SIG-M5 treated with dmso at 0.1 percent for 504 hours (cell line): ENCODE measurements around the gene TMEFF1.
A peak's percentile ranks its signal among the peaks of the same experiment; 100 is the strongest.

ENCODE experiments used
- DNase-seq: peaks from one replicate; lab custom pipeline; 2025; ENCODE audit not compliant: unreplicated experiment; lab: John Stamatoyannopoulos, UW

TMEFF1 gene

GRCh38 chr9:100447041-100447440 lies 25.9 kb upstream of the TMEFF1 start:
- DNase-seq = no peak

DNA sequence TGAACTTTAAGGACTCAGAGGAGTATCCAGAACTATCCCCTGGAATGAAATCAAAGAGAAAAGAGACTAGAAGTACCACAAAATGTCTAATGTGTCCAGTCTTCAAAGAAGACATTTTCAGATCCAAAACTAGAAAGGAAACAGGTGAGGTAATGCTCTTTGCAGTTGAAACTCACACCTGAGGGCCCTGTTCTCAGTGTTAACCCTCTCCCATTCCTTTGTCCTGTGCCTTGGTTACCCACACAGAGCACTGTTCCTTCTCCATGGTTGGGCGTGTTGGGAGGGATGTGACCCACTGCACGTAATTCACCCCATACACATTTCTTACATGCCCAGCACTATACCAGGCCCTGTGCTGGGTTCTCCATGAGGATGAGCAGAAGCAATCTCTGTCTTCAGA lies 24.7 kb upstream of the TMEFF1 start:
- DNase-seq = no peak

GRCh38 chr9:100449420-100449819 lies 23.5 kb upstream of the TMEFF1 start:
- DNase-seq = no peak

DNA sequence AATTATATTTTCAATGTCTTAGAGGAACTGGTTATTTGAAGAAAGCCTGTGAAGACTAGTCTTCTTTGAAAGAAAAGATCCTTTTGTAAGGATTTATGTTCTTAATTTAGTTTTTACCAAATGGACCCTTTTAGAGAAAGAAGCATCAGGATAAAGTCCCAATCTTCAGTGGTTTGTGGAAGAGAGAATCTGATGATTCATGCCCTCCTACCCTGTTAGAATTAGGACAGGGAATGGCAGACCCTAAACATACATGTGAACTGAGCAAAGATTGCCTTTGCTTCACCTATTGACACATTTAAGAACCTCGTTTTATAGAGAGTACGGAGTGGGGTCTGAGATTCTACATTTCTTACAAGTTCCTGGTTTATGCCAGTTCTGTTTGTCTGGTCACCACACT lies 20.1 kb upstream of the TMEFF1 start:
- DNase-seq = no peak

DNA sequence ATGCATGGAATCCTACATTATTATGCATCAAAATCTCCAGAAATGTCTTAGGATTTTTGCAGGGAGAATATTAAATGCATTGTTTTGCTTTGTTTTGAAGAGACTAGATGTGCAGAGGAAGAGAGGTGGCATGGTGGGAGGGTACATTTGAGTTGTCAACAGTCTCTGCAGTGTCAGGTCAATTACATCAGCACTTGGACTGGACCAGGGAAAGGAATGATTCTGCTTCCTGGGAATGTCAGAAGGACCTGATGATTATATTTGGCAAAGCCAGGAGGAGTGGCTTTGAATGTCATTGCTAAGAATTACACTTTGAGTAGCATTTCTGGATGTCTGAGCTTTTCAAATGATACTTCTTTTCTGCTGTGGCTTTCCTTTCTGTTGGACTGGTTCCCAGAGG lies 17.5 kb upstream of the TMEFF1 start:
- no peak for DNase-seq

- no peak for DNase-seq
Observed at GRCh38 chr9:100457517-100457916, 15.4 kb upstream of the TMEFF1 start.

DNA sequence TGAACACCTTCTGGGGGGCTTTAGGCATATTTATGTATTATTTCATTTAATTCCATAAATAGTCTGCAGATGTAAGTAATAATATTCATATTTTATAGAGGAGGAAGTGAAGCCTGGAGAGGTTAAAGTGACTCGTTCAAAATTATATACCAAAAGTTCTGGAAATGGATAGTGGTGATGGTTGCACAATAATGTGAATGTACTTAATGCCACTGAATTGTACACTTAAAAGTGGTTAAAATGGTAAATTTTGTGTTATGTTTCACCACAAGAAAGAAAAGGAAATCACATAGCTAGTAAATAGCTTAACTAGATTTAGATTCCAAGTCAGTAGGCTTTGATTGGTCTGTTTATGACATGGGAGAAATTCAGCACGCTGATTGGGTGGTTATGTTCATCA lies 13.0 kb upstream of the TMEFF1 start:
- DNase-seq = no peak

- DNase-seq = no peak
Observed at GRCh38 chr9:100465274-100465673, 7.7 kb upstream of the TMEFF1 start.

DNA sequence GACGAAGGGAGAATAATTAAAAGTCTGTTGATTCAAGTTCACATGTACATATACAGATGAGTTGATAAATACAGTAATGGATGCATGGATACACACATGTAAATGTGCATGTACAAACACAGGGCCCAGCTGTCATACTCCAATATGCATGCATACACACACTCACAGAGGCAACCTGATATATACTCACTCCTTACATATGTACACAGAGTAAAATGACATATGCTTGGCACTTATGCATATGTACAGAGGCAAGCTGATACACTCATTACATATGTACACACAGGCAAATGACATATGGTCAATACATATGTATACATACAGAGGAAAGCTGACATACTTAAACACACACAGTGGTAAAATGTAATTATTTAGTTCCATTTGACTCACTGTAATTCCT lies 7.2 kb upstream of the TMEFF1 start:
- no peak for DNase-seq

- no peak for DNase-seq
Observed at GRCh38 chr9:100466171-100466828, 6.6 kb upstream of the TMEFF1 start.

DNA sequence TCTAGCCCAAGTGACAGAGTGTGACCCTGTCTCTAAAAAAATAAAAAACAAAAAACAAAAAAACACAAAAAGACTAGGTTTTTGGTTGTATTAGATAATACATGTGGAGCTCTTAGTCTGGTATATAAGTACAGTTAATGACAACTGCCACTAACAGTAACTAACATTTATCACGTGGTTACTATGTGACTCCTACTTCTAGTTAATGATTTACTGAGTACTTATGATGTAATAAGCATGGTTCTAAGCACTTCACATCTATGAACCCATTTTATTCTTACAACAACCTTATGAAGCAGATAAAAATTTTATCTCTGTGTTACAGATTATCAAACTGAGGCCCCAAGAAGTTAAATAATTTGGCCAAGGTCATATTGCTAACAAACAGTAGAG lies 6.1 kb upstream of the TMEFF1 start:
- DNase-seq = no peak

DNA sequence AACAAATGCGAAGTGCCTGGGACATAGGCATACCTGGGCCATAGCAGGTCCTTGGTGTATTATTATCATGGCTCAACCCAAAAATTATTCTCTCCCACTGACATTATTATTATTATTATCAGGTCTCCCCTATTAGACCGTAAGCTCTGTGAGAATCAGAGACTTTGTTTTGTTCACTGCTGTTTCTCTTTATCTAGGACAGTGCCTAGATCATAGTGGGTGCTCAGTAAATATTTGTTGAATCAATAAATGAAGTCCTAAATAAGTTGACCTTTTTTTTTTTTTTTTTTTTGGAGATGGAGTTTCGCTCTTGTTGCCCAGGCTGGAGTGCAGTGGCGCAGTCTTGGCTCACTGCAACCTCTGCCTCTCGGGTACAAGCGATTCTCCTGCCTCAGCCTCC lies 4.9 kb upstream of the TMEFF1 start:
- DNase-seq = no peak

DNA sequence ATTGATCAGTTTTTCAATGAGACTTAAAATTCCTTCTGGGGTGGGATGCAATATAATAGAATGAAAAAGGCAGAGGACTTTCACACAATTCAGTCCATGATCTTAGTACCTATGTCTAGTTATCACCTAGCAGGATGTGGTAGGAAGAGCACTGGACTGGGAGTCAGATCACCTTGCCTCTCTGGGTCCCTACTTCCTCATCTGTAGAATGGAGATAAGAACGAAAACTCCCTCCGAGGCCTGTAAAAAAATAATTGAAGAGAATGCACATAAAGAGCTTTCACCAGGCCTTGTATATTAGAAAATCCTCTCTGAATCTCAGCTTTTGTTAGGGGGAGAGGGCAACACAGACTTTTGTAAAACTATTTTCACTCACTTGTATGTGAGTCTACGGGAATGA lies 681 bp upstream of the TMEFF1 start:
- no peak for DNase-seq

DNA sequence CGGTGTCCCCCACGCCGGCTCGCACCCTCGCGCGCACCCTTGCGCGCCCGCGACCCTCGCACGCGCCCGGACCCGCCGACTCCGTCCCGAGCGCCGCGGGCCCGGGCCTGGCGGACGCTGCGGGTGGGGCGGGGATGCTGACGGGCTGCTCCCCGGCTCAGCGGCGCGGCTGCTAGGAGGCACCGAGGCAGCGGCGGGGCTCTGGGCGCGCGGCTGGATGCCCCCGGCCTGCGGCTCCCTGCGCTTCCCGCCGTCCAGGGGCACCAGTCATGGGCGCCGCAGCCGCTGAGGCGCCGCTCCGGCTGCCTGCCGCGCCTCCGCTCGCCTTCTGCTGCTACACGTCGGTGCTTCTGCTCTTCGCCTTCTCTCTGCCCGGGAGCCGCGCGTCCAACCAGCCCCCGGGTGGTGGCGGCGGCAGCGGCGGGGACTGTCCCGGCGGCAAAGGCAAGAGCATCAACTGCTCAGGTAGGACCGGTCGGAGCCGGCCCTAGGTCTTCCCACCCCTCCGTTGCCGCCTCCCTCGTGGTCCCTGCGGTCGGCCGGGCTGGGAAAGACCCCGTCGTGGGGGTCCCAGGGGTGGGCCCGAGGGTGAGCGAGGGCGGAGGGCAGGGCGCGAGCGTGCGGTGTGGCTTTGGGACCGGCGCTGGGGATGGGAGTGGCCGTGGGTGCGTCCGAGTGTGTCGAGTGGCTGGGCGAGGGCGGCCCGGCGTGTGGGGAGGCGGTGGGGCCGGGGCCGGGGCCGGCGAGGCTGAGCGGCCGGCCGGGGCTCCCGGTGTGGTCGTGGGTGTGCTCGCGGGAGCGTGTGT lies 530 bp downstream of the TMEFF1 start:
- DNase-seq = peak; percentile 20

- no peak for DNase-seq
Observed at GRCh38 chr9:100474082-100474923, 1.4 kb downstream of the TMEFF1 start.

DNA sequence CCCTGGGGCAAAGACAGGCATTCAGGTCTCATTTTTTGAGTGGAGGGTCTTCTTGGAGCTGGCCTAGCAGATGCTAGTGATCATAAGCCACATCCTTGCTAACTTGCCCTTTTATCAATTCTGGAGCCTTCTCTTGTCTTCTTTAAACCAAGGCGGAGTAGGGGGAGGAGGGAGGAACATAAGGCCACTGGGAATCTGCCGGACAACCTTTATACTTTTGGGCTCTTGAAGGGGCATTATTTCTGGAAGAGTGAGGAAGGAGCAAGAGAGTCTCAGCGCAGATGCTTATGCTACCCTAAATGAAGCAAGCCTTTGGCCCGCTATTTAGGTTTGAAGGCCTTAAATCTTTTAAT lies 2.0 kb downstream of the TMEFF1 start:
- DNase-seq = no peak

- DNase-seq = no peak
Observed at GRCh38 chr9:100477241-100477640, 4.3 kb downstream of the TMEFF1 start.

GRCh38 chr9:100478192-100478591 lies 5.2 kb downstream of the TMEFF1 start:
- DNase-seq = no peak

DNA sequence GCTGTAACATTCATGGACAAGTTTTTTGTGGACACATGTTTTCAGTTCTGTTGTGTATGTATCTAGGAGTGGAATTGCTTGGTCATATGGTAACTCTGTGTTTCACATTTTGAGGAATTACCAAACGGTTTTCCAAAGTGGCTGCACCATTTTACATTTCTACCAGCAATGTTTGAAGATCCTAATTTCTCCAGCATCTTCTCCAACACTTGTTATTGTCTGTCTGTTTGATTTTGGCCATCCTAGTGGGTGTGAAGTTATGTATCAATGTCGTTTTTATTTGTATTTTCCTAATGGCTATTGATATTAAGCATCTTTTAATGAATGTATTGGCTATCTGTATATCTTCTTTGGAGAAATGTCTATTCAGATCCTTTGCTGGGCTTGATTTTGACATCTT lies 6.9 kb downstream of the TMEFF1 start:
- DNase-seq = no peak

DNA sequence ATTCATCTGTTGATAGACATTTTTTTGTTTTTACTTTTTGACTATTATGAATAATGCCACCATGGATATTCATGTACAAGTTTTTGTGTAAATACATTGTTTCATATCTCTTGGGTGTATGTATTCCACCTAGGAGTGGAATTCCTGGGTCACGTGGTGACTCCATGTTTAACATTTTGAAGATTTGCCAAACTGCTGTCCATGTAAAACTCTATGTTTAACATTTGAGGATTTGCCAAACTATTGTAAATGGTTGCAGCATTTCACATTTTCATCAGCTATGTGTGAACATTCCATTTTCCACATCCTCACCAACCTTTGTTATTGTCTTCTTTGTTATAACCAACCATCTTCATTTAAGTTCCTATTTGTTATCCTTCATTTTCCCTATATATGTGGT lies 12.2 kb downstream of the TMEFF1 start:
- no peak for DNase-seq

DNA sequence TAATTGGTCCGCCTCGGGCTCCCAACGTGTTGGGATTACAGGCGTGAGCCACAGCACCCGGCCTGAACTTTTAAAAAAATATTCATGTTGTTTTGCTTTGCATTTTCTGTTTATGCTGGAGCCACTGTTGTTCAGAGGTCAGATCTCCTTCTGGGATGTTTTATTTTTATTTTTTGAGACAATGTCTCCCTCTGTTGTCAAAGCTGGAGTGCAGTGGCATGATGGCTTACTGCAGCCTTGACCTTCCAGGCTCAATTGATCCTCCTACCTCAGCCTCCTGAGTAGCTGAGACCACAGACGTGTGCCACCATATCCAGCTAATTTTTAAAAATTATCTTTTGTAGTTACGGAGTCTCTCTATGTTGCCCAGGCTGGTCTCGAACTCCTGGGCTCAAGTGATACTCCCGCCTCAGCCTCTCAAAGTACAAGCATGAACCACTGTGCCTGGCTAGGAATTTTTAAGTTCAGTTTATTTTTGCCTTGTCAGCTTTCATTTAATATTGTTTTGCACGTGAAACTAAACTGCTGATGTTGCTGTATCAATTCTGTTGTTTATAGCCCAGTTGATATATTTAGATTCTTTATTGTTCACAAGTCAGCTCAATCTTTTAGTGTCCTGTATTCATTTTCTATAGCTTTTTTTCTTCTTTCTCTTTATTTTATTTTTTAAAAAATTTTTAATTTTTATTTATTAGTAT lies 13.7 kb downstream of the TMEFF1 start:
- no peak for DNase-seq
